ENCODE results near the gene TSR3. TPM values are rescaled to one million over a fixed set of nuclear protein-coding genes. Genes with fewer than 3 reads are reported as not detected.

Gene TSR3
- polyA plus RNA-seq (2013, experiment 1 of 2), result 53.9 TPM
- polyA plus RNA-seq (2013, experiment 2 of 2), result 50.1 TPM

- H3K27ac ChIP-seq (ENCODE audit: low read depth, low read length, severe bottlenecking), result no peak within 1 kb of the TSS
Measured at GRCh38 chr16:1351582-1352362, at the start of gene TSR3, which contains the start of gene GNPTG. TSR3 (minus strand) TSS chr16:1351878; CDS start chr16:1351804, 74 bp downstream. GNPTG (plus strand) TSS chr16:1351931; CDS start chr16:1351966, 35 bp downstream.

GRCh38 chr16:1401061-1401757 lies 49.5 kb upstream of the TSR3 start:
- WGBS, 2 experiments (ENCODE audit: insufficient coverage in 2 of 2), result 94 to 96% methylated on average over 27 to 28 of the region's 29 CpGs
- no peak overlapping the region for H3K4me3 ChIP-seq (ENCODE audit: extremely low read depth, insufficient read depth, low read length, poor library complexity, severe bottlenecking)
- H3K36me3 ChIP-seq (ENCODE audit: control insufficient read depth, insufficient read depth, low read length), result peaks cover 18% of the 10 kb centered on the region
- no peaks in the 10 kb centered on the region for H3K4me1 ChIP-seq (ENCODE audit: control insufficient read depth, insufficient read depth, low read length, poor library complexity, severe bottlenecking)
- H3K27ac ChIP-seq (ENCODE audit: low read depth, low read length, severe bottlenecking), result no peak overlapping the region
- no peaks in the 10 kb centered on the region for H3K9me3 ChIP-seq (ENCODE audit: control insufficient read depth, low read length)

More at GRCh38 chr16:1351582-1352362, at the start of gene TSR3, which contains the start of gene GNPTG:
- H3K4me3 ChIP-seq (ENCODE audit: extremely low read depth, insufficient read depth, low read length, poor library complexity, severe bottlenecking), result peak within 1 kb of the TSS; percentile 88
- no peaks in the 10 kb centered on the region for H3K4me1 ChIP-seq (ENCODE audit: control insufficient read depth, insufficient read depth, low read length, poor library complexity, severe bottlenecking)
- H3K36me3 ChIP-seq (ENCODE audit: control insufficient read depth, insufficient read depth, low read length), result peaks cover 26% of the 10 kb centered on the region
- no peaks in the 10 kb centered on the region for H3K9me3 ChIP-seq (ENCODE audit: control insufficient read depth, low read length)
- WGBS, 2 experiments (ENCODE audit: insufficient coverage in 2 of 2), result 0% methylated on average over 53 to 57 of the region's 98 CpGs

- 97% methylated on average over 35 to 37 of the region's 38 CpGs for WGBS, 2 experiments (ENCODE audit: insufficient coverage in 2 of 2)
- Histone ChIP-seq H3K4me1 (ENCODE audit: control insufficient read depth, insufficient read depth, low read length, poor library complexity, severe bottlenecking) (no peaks in the 10 kb centered on the region), H3K9me3 (ENCODE audit: control insufficient read depth, low read length) (no peaks in the 10 kb centered on the region), H3K36me3 (ENCODE audit: control insufficient read depth, insufficient read depth, low read length) (peaks cover 19% of the 10 kb centered on the region), H3K27ac (ENCODE audit: low read depth, low read length, severe bottlenecking) (no peak overlapping the region), H3K4me3 (ENCODE audit: extremely low read depth, insufficient read depth, low read length, poor library complexity, severe bottlenecking) (no peak overlapping the region)
Measured at GRCh38 chr16:1398826-1399581, 47.3 kb upstream of the TSR3 start.

GRCh38 chr16:1398351-1398750 lies 46.7 kb upstream of the TSR3 start:
- Histone ChIP-seq H3K36me3 (ENCODE audit: control insufficient read depth, insufficient read depth, low read length) (peaks cover 24% of the 10 kb centered on the region), H3K27ac (ENCODE audit: low read depth, low read length, severe bottlenecking) (no peak overlapping the region), H3K4me1 (ENCODE audit: control insufficient read depth, insufficient read depth, low read length, poor library complexity, severe bottlenecking) (no peaks in the 10 kb centered on the region), H3K9me3 (ENCODE audit: control insufficient read depth, low read length) (no peaks in the 10 kb centered on the region), H3K4me3 (ENCODE audit: extremely low read depth, insufficient read depth, low read length, poor library complexity, severe bottlenecking) (no peak overlapping the region)
- 97 to 99% methylated on average over 5 to 9 of the region's 9 CpGs for WGBS, 2 experiments (ENCODE audit: insufficient coverage in 2 of 2)

GRCh38 chr16:1397779-1398178 lies 46.1 kb upstream of the TSR3 start:
- Histone ChIP-seq H3K27ac (ENCODE audit: low read depth, low read length, severe bottlenecking) (no peak overlapping the region), H3K36me3 (ENCODE audit: control insufficient read depth, insufficient read depth, low read length) (peaks cover 30% of the 10 kb centered on the region), H3K9me3 (ENCODE audit: control insufficient read depth, low read length) (no peaks in the 10 kb centered on the region), H3K4me1 (ENCODE audit: control insufficient read depth, insufficient read depth, low read length, poor library complexity, severe bottlenecking) (no peaks in the 10 kb centered on the region), H3K4me3 (ENCODE audit: extremely low read depth, insufficient read depth, low read length, poor library complexity, severe bottlenecking) (no peak overlapping the region)
- WGBS, 2 experiments (ENCODE audit: insufficient coverage in 2 of 2), result 96 to 97% methylated on average over 16 to 18 of the region's 21 CpGs

- WGBS, 2 experiments (ENCODE audit: insufficient coverage in 2 of 2), result 96 to 97% methylated on average over 21 to 22 of the region's 22 CpGs
- Histone ChIP-seq H3K27ac (ENCODE audit: low read depth, low read length, severe bottlenecking) (no peak overlapping the region), H3K4me3 (ENCODE audit: extremely low read depth, insufficient read depth, low read length, poor library complexity, severe bottlenecking) (no peak overlapping the region), H3K36me3 (ENCODE audit: control insufficient read depth, insufficient read depth, low read length) (peaks cover 15% of the 10 kb centered on the region), H3K9me3 (ENCODE audit: control insufficient read depth, low read length) (no peaks in the 10 kb centered on the region), H3K4me1 (ENCODE audit: control insufficient read depth, insufficient read depth, low read length, poor library complexity, severe bottlenecking) (no peaks in the 10 kb centered on the region)
Measured at GRCh38 chr16:1395444-1396031, 43.9 kb upstream of the TSR3 start.

- no peak overlapping the region for H3K27ac ChIP-seq (ENCODE audit: low read depth, low read length, severe bottlenecking)
- H3K4me1 ChIP-seq (ENCODE audit: control insufficient read depth, insufficient read depth, low read length, poor library complexity, severe bottlenecking), result no peaks in the 10 kb centered on the region
- peaks cover 19% of the 10 kb centered on the region for H3K36me3 ChIP-seq (ENCODE audit: control insufficient read depth, insufficient read depth, low read length)
- no peaks in the 10 kb centered on the region for H3K9me3 ChIP-seq (ENCODE audit: control insufficient read depth, low read length)
- 94 to 95% methylated on average over 17 to 18 of the region's 19 CpGs for WGBS, 2 experiments (ENCODE audit: insufficient coverage in 2 of 2)
- no peak overlapping the region for H3K4me3 ChIP-seq (ENCODE audit: extremely low read depth, insufficient read depth, low read length, poor library complexity, severe bottlenecking)
Measured at GRCh38 chr16:1394367-1394951, 42.8 kb upstream of the TSR3 start.

GRCh38 chr16:1393613-1394176 lies 42.0 kb upstream of the TSR3 start:
- WGBS, 2 experiments (ENCODE audit: insufficient coverage in 2 of 2), result 97% methylated on average over 17 to 19 of the region's 21 CpGs
- H3K27ac ChIP-seq (ENCODE audit: low read depth, low read length, severe bottlenecking), result no peak overlapping the region
- no peaks in the 10 kb centered on the region for H3K4me1 ChIP-seq (ENCODE audit: control insufficient read depth, insufficient read depth, low read length, poor library complexity, severe bottlenecking)
- H3K4me3 ChIP-seq (ENCODE audit: extremely low read depth, insufficient read depth, low read length, poor library complexity, severe bottlenecking), result no peak overlapping the region
- H3K9me3 ChIP-seq (ENCODE audit: control insufficient read depth, low read length), result no peaks in the 10 kb centered on the region
- peaks cover 22% of the 10 kb centered on the region for H3K36me3 ChIP-seq (ENCODE audit: control insufficient read depth, insufficient read depth, low read length)

- Histone ChIP-seq H3K9me3 (ENCODE audit: control insufficient read depth, low read length) (no peaks in the 10 kb centered on the region), H3K27ac (ENCODE audit: low read depth, low read length, severe bottlenecking) (no peak overlapping the region), H3K4me3 (ENCODE audit: extremely low read depth, insufficient read depth, low read length, poor library complexity, severe bottlenecking) (no peak overlapping the region), H3K36me3 (ENCODE audit: control insufficient read depth, insufficient read depth, low read length) (peaks cover 22% of the 10 kb centered on the region), H3K4me1 (ENCODE audit: control insufficient read depth, insufficient read depth, low read length, poor library complexity, severe bottlenecking) (no peaks in the 10 kb centered on the region)
- 91 to 95% methylated on average over 16 of the region's 17 CpGs for WGBS, 2 experiments (ENCODE audit: insufficient coverage in 2 of 2)
Measured at GRCh38 chr16:1392826-1393225, 41.1 kb upstream of the TSR3 start.
